Dendritic cell treated with granulocyte-macrophage colony-stimulating factor and Interleukin-4, amounts not matched to agents 40 ng/mL and 50 ng/mL, for 4 days (primary cell): ENCODE results near the gene SEMA6D.

ENCODE experiments used
- H3K27ac Mint-ChIP-seq: one replicate; pipeline ENCODE4 v1.8.0; 2022; ENCODE audit warnings: mild to moderate bottlenecking, mixed read lengths
- H3K27me3 Mint-ChIP-seq: one replicate; pipeline ENCODE4 v1.8.0; 2022; ENCODE audit warnings: mild to moderate bottlenecking, mixed read lengths
- H3K36me3 Mint-ChIP-seq: one replicate; pipeline ENCODE4 v1.8.0; 2022; ENCODE audit warnings: low read depth, mixed read lengths
- H3K4me1 Mint-ChIP-seq: one replicate; pipeline ENCODE4 v1.8.0; 2022; ENCODE audit warnings: low read depth, mixed read lengths
- H3K4me3 Mint-ChIP-seq: one replicate; pipeline ENCODE4 v1.8.0; 2022; ENCODE audit warnings: mild to moderate bottlenecking, moderate library complexity, mixed read lengths
- H3K9me3 Mint-ChIP-seq: one replicate; pipeline ENCODE4 v1.8.0; 2022; ENCODE audit warnings: mixed read lengths
- intact Hi-C: fragments of 100-400 bp; cut with micrococcal nuclease; formaldehyde crosslinking; loops from one replicate; pipeline ENCODE4 v1.15.0; 2022

SEMA6D gene

GRCh38 chr15:47820057-47820746, 102.9 kb downstream of the SEMA6D start:
- Mint-ChIP-seq H3K4me1 (no peaks in the 10 kb centered on the region), H3K36me3 (no peaks in the 10 kb centered on the region), H3K27me3 (peaks cover 1% of the 10 kb centered on the region), H3K9me3 (no peaks in the 10 kb centered on the region), H3K27ac (no peak overlapping the region), H3K4me3 (no peak overlapping the region)
- intact Hi-C loops: no loop called here

GRCh38 chr15:47820747-47821319, 103.5 kb downstream of the SEMA6D start:
- no peaks in the 10 kb centered on the region for H3K36me3 Mint-ChIP-seq
- intact Hi-C loops: no loop called here
- H3K27ac Mint-ChIP-seq: no peak overlapping the region
- H3K27me3 Mint-ChIP-seq: peaks cover 1% of the 10 kb centered on the region
- no peaks in the 10 kb centered on the region for H3K9me3 Mint-ChIP-seq
- H3K4me1 Mint-ChIP-seq: no peaks in the 10 kb centered on the region
- H3K4me3 Mint-ChIP-seq: no peak overlapping the region

- Mint-ChIP-seq H3K27ac (no peak overlapping the region), H3K4me3 (no peak overlapping the region), H3K4me1 (no peaks in the 10 kb centered on the region), H3K36me3 (no peaks in the 10 kb centered on the region), H3K27me3 (peaks cover 1% of the 10 kb centered on the region), H3K9me3 (no peaks in the 10 kb centered on the region)
- intact Hi-C loops: no loop called here
These were observed 104.7 kb downstream of the SEMA6D start for GRCh38 chr15:47822048-47822447.
